Parathyroid adenoma (tissue), 2 donors: ENCODE measurements around the gene SORT1.
"Not testable (repeated sequence)": the region's sequence is repeated elsewhere in the genome, so short reads cannot be mapped to it uniquely, and the experiment has no call there.

Experiments
- H2AFZ ChIP-seq: fragments of 300-600 bp; sonication (generic); one replicate; pipeline ENCODE4 v1.7.0; 2017; ENCODE audit warnings: antibody characterized with exemption, mild to moderate bottlenecking
- H3K27ac ChIP-seq: fragments of 300-600 bp; sonication (generic); one replicate; pipeline ENCODE4 v1.7.0; 2017
- H3K27me3 ChIP-seq: fragments of 300-600 bp; sonication (generic); one replicate; pipeline ENCODE4 v1.7.0; 2017; ENCODE audit warnings: low read length; ENCODE audit not compliant: control insufficient read depth, insufficient read depth
- H3K36me3 ChIP-seq: fragments of 300-600 bp; sonication (generic); one replicate; pipeline ENCODE4 v1.7.0; 2017; ENCODE audit warnings: low read length; ENCODE audit not compliant: control insufficient read depth, insufficient read depth
- H3K4me1 ChIP-seq: fragments of 300-600 bp; sonication (generic); one replicate; pipeline ENCODE4 v1.7.0; 2017; ENCODE audit warnings: control low read depth
- H3K4me2 ChIP-seq: fragments of 300-600 bp; sonication (generic); one replicate; pipeline ENCODE4 v1.7.0; 2017; ENCODE audit warnings: low read length
- H3K4me3 ChIP-seq: fragments of 300-600 bp; sonication (generic); one replicate; pipeline ENCODE4 v1.7.0; 2017; ENCODE audit warnings: low read depth, low read length
- H3K79me2 ChIP-seq: fragments of 300-600 bp; sonication (generic); one replicate; pipeline ENCODE4 v1.7.0; 2017; ENCODE audit warnings: control low read depth
- H3K9ac ChIP-seq: fragments of 300-600 bp; sonication (generic); one replicate; pipeline ENCODE4 v1.7.0; 2017; ENCODE audit warnings: mild to moderate bottlenecking
- H3K9me3 ChIP-seq: fragments of 300-600 bp; sonication (generic); one replicate; pipeline ENCODE4 v1.7.0; 2017; ENCODE audit warnings: low read length; ENCODE audit not compliant: control insufficient read depth
- CTCF ChIP-seq: fragments of 300-600 bp; sonication (generic); IDR thresholded peaks from one replicate; pipeline ENCODE4 v1.7.0; 2017; ENCODE audit warnings: antibody characterized with exemption, mild to moderate bottlenecking
- donor health status: primary hyperparathyroidism.

SORT1 gene

GRCh38 chr1:109306832-109307273 lies 90.9 kb downstream of the SORT1 start, which contains the start of gene MYBPHL:
TSS of gene MYBPHL (minus strand) at chr1:109307011. CDS start at chr1:109306991, 20 bp downstream.
- H2AFZ ChIP-seq, result no peak within 1 kb of the TSS
- TF ChIP-seq CTCF, result no peak
- H3K79me2 ChIP-seq, result no peaks in the 10 kb centered on the region
- H3K4me3 ChIP-seq, result no peak within 1 kb of the TSS
- H3K27ac ChIP-seq, result no peak within 1 kb of the TSS
- no peaks in the 10 kb centered on the region for H3K36me3 ChIP-seq
- H3K4me1 ChIP-seq, result no peaks in the 10 kb centered on the region
- H3K9ac ChIP-seq, result no peak within 1 kb of the TSS
- H3K27me3 ChIP-seq, result no peaks in the 10 kb centered on the region
- no peak within 1 kb of the TSS for H3K4me2 ChIP-seq
- no peaks in the 10 kb centered on the region for H3K9me3 ChIP-seq

DNA sequence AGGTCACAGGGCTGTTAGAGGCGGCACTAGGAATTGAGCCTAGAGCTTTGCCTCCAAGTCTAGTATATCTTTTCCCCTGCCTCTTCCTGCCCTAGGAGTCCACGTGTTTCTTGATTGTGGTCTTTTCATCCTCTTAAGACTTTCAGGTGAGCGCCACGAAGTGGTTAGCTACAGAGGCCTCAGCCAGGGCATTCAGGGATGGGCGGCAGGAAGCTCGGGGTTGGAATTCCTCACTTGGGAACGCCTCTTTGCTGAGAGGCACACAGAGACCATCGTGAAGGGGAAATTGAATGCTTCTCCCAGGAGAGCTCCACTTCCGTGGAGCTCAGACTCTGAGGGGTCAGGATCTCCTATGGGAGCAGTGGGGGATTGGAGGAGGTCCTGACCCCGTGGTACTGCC lies 91.7 kb downstream of the SORT1 start:
- H3K4me2 ChIP-seq, H3K27me3 ChIP-seq, H3K4me1 ChIP-seq, H3K27ac ChIP-seq, H3K9ac ChIP-seq, H3K4me3 ChIP-seq, H3K36me3 ChIP-seq, H3K9me3 ChIP-seq, H2AFZ ChIP-seq, H3K79me2 ChIP-seq: not testable (repeated sequence)

- no peak for TF ChIP-seq CTCF
- Histone ChIP-seq H3K4me2 (no peak overlapping the region), H3K36me3 (no peaks in the 10 kb centered on the region), H3K27me3 (no peaks in the 10 kb centered on the region), H2AFZ (no peak overlapping the region), H3K9ac (no peak overlapping the region), H3K79me2 (no peaks in the 10 kb centered on the region), H3K9me3 (no peaks in the 10 kb centered on the region), H3K4me3 (no peak overlapping the region), H3K4me1 (peaks cover 4% of the 10 kb centered on the region), H3K27ac (no peak overlapping the region)
These were observed 93.3 kb downstream of the SORT1 start for GRCh38 chr1:109304226-109304920.

DNA sequence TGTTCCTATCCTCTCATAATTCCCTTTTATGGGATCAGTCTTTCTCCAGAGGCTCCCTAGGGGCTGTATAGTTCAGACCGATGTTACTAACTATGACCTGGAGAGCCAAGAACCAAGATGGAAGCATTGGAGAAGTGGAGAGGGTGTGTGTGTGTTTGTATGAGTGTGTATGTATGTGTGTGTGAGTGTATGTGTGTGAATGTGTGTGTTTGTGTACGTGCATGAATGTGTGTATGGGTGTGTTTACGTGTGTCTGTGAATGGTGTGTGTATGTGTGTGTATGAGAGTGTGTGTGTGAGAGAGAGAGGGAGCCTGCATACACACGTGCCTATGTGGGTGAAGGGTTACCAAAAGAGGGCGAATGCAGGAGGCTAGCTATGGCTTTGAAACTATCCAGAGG lies 95.8 kb downstream of the SORT1 start:
- no peaks in the 10 kb centered on the region for H3K36me3 ChIP-seq
- H3K27me3 ChIP-seq, result no peaks in the 10 kb centered on the region
- no peak overlapping the region for H2AFZ ChIP-seq
- H3K79me2 ChIP-seq, result no peaks in the 10 kb centered on the region
- H3K9ac ChIP-seq, result no peak overlapping the region
- no peak overlapping the region for H3K27ac ChIP-seq
- H3K4me1 ChIP-seq, result peaks cover 16% of the 10 kb centered on the region
- H3K4me2 ChIP-seq, result no peak overlapping the region
- no peak overlapping the region for H3K4me3 ChIP-seq
- TF ChIP-seq CTCF, result no peak
- H3K9me3 ChIP-seq, result no peaks in the 10 kb centered on the region

GRCh38 chr1:109300650-109301151 lies 97.0 kb downstream of the SORT1 start:
- Histone ChIP-seq H3K9ac (no peak overlapping the region), H3K4me1 (peaks cover 16% of the 10 kb centered on the region), H3K27me3 (no peaks in the 10 kb centered on the region), H3K9me3 (no peaks in the 10 kb centered on the region), H3K4me3 (no peak overlapping the region), H3K79me2 (no peaks in the 10 kb centered on the region), H3K4me2 (no peak overlapping the region), H3K27ac (no peak overlapping the region), H3K36me3 (no peaks in the 10 kb centered on the region), H2AFZ (no peak overlapping the region)
- TF ChIP-seq CTCF, result no peak
